Stimulated activated CD8-positive, alpha-beta memory T cell treated with anti-CD3 and anti-CD28 coated beads, Interleukin-2, amount 100 ng/mL, for 1 hour (primary cell): ENCODE results near the gene KLHL35.
"Not testable (repeated sequence)": the region's sequence is repeated elsewhere in the genome, so short reads cannot be mapped to it uniquely, and the experiment has no call there.

Source experiments
- DNase-seq, 2 donors: peaks; one replicate each; pipeline ENCODE4 v3.0.0-alpha.2; 2020; ENCODE audit warnings: low read depth in 2 of 2

KLHL35 gene

GRCh38 chr11:75394085-75394840, 38.7 kb downstream of the KLHL35 start:
- no peak for DNase-seq

GRCh38 chr11:75389925-75390324, 43.1 kb downstream of the KLHL35 start:
- DNase-seq = no peak

- DNase-seq = no peak
These were observed 43.8 kb downstream of the KLHL35 start for GRCh38 chr11:75389276-75389605.

- DNase-seq = peak; percentile 27 to 45
These were observed 44.4 kb downstream of the KLHL35 start for GRCh38 chr11:75388386-75389275.

- no peak for DNase-seq
These were observed 45.2 kb downstream of the KLHL35 start for GRCh38 chr11:75387736-75388294.

- DNase-seq = no peak
These were observed 45.9 kb downstream of the KLHL35 start for GRCh38 chr11:75386942-75387630.

- DNase-seq = peak; percentile 58 to 64
These were observed 48.4 kb downstream of the KLHL35 start for GRCh38 chr11:75384438-75385080.

- DNase-seq = no peak
These were observed 49.8 kb downstream of the KLHL35 start for GRCh38 chr11:75383246-75383645.

- no peak for DNase-seq
These were observed 52.1 kb downstream of the KLHL35 start for GRCh38 chr11:75380716-75381420.

GRCh38 chr11:75380245-75380644, 52.8 kb downstream of the KLHL35 start:
- no peak for DNase-seq

- not testable (repeated sequence) for DNase-seq
These were observed 54.2 kb downstream of the KLHL35 start for GRCh38 chr11:75378776-75379175.

GRCh38 chr11:75376175-75376574, 56.8 kb downstream of the KLHL35 start:
- no peak for DNase-seq

- no peak for DNase-seq
These were observed 57.4 kb downstream of the KLHL35 start for GRCh38 chr11:75375626-75376025.

- DNase-seq = no peak
These were observed 58.4 kb downstream of the KLHL35 start for GRCh38 chr11:75374646-75375045.

GRCh38 chr11:75373201-75373600, 59.8 kb downstream of the KLHL35 start:
- DNase-seq = no peak
